Measurements from ENCODE around the gene MLX.

Gene MLX

GRCh38 chr17:42566883-42567573 is at the start of gene MLX:
TSS of gene MLX (plus strand) at chr17:42567100. CDS start at chr17:42567125, 25 bp downstream.
- Histone ChIP-seq H3K4me3 (ENCODE audit: low read depth in 1 of 2, low read length in 2 of 2) (peak within 1 kb of the TSS; percentile 81 to 93), H3K27me3 (ENCODE audit: control insufficient read depth in 1 of 2, insufficient read depth in 2 of 2, low read length in 2 of 2) (no peaks in the 10 kb centered on the region), H3K36me3 (ENCODE audit: control insufficient read depth in 1 of 2, insufficient read depth in 2 of 2, low read length in 2 of 2) (peaks cover 49 to 65% of the 10 kb centered on the region in 2 donors), H3K9me3 (ENCODE audit: control insufficient read depth in 1 of 2, low read length in 2 of 2) (no peaks in the 10 kb centered on the region), H3K9ac (ENCODE audit: low read depth in 1 of 2, low read length in 2 of 2) (peak within 1 kb of the TSS; percentile 85 to 86), H3K27ac (ENCODE audit: low read depth, low read length) (peak within 1 kb of the TSS; percentile 93), H3K4me1 (ENCODE audit: control insufficient read depth in 1 of 2, insufficient read depth in 2 of 2, low read length in 2 of 2) (peaks cover 38 to 55% of the 10 kb centered on the region in 2 donors)

GRCh38 chr17:42517516-42517915 is 49.4 kb upstream of the MLX start:
- no peaks in the 10 kb centered on the region for H3K27me3 ChIP-seq (ENCODE audit: control insufficient read depth in 1 of 2, insufficient read depth in 2 of 2, low read length in 2 of 2)
- no peak overlapping the region for H3K4me3 ChIP-seq (ENCODE audit: low read depth in 1 of 2, low read length in 2 of 2)
- peak overlapping the region in 1 of 2 donors; percentile 64 for H3K9ac ChIP-seq (ENCODE audit: low read depth in 1 of 2, low read length in 2 of 2)
- peaks cover 47 to 59% of the 10 kb centered on the region in 2 donors for H3K4me1 ChIP-seq (ENCODE audit: control insufficient read depth in 1 of 2, insufficient read depth in 2 of 2, low read length in 2 of 2)
- no peaks in the 10 kb centered on the region for H3K9me3 ChIP-seq (ENCODE audit: control insufficient read depth in 1 of 2, low read length in 2 of 2)
- peaks cover 13 to 28% of the 10 kb centered on the region in 2 donors for H3K36me3 ChIP-seq (ENCODE audit: control insufficient read depth in 1 of 2, insufficient read depth in 2 of 2, low read length in 2 of 2)
- peak overlapping the region; percentile 89 for H3K27ac ChIP-seq (ENCODE audit: low read depth, low read length)

- no peaks in the 10 kb centered on the region for H3K9me3 ChIP-seq (ENCODE audit: control insufficient read depth in 1 of 2, low read length in 2 of 2)
- peak overlapping the region; percentile 40 to 64 for H3K9ac ChIP-seq (ENCODE audit: low read depth in 1 of 2, low read length in 2 of 2)
Measured at GRCh38 chr17:42518046-42518754, 48.7 kb upstream of the MLX start.

GRCh38 chr17:42518755-42519545 is 48.0 kb upstream of the MLX start:
- Histone ChIP-seq H3K9me3 (ENCODE audit: control insufficient read depth in 1 of 2, low read length in 2 of 2) (no peaks in the 10 kb centered on the region), H3K27me3 (ENCODE audit: control insufficient read depth in 1 of 2, insufficient read depth in 2 of 2, low read length in 2 of 2) (no peaks in the 10 kb centered on the region), H3K9ac (ENCODE audit: low read depth in 1 of 2, low read length in 2 of 2) (peak overlapping the region; percentile 0 to 64), H3K4me3 (ENCODE audit: low read depth in 1 of 2, low read length in 2 of 2) (no peak overlapping the region), H3K36me3 (ENCODE audit: control insufficient read depth in 1 of 2, insufficient read depth in 2 of 2, low read length in 2 of 2) (peaks cover 13 to 22% of the 10 kb centered on the region in 2 donors), H3K4me1 (ENCODE audit: control insufficient read depth in 1 of 2, insufficient read depth in 2 of 2, low read length in 2 of 2) (peaks cover 45 to 60% of the 10 kb centered on the region in 2 donors), H3K27ac (ENCODE audit: low read depth, low read length) (peak overlapping the region; percentile 89)

More at GRCh38 chr17:42518046-42518754, 48.7 kb upstream of the MLX start:
- H3K4me1 ChIP-seq (ENCODE audit: control insufficient read depth in 1 of 2, insufficient read depth in 2 of 2, low read length in 2 of 2): peaks cover 45 to 66% of the 10 kb centered on the region in 2 donors
- H3K36me3 ChIP-seq (ENCODE audit: control insufficient read depth in 1 of 2, insufficient read depth in 2 of 2, low read length in 2 of 2): peaks cover 13 to 28% of the 10 kb centered on the region in 2 donors
- H3K4me3 ChIP-seq (ENCODE audit: low read depth in 1 of 2, low read length in 2 of 2): peak overlapping the region in 1 of 2 donors; percentile 11
- H3K27ac ChIP-seq (ENCODE audit: low read depth, low read length): peak overlapping the region; percentile 89
- H3K27me3 ChIP-seq (ENCODE audit: control insufficient read depth in 1 of 2, insufficient read depth in 2 of 2, low read length in 2 of 2): no peaks in the 10 kb centered on the region

GRCh38 chr17:42519546-42520491 is 47.1 kb upstream of the MLX start:
- peak overlapping the region; percentile 89 for H3K27ac ChIP-seq (ENCODE audit: low read depth, low read length)
- no peaks in the 10 kb centered on the region for H3K27me3 ChIP-seq (ENCODE audit: control insufficient read depth in 1 of 2, insufficient read depth in 2 of 2, low read length in 2 of 2)
- peak overlapping the region; percentile 1 to 64 for H3K9ac ChIP-seq (ENCODE audit: low read depth in 1 of 2, low read length in 2 of 2)
- no peaks in the 10 kb centered on the region for H3K9me3 ChIP-seq (ENCODE audit: control insufficient read depth in 1 of 2, low read length in 2 of 2)
- H3K4me3 ChIP-seq (ENCODE audit: low read depth in 1 of 2, low read length in 2 of 2): peak overlapping the region in 1 of 2 donors; percentile 17
- H3K36me3 ChIP-seq (ENCODE audit: control insufficient read depth in 1 of 2, insufficient read depth in 2 of 2, low read length in 2 of 2): peaks cover 7 to 13% of the 10 kb centered on the region in 2 donors
- H3K4me1 ChIP-seq (ENCODE audit: control insufficient read depth in 1 of 2, insufficient read depth in 2 of 2, low read length in 2 of 2): peaks cover 45 to 60% of the 10 kb centered on the region in 2 donors

GRCh38 chr17:42520540-42520951 is 46.4 kb upstream of the MLX start:
- no peak overlapping the region for H3K4me3 ChIP-seq (ENCODE audit: low read depth in 1 of 2, low read length in 2 of 2)
- H3K36me3 ChIP-seq (ENCODE audit: control insufficient read depth in 1 of 2, insufficient read depth in 2 of 2, low read length in 2 of 2): peaks cover 7 to 12% of the 10 kb centered on the region in 2 donors
- peak overlapping the region; percentile 89 for H3K27ac ChIP-seq (ENCODE audit: low read depth, low read length)
- peaks cover 45 to 60% of the 10 kb centered on the region in 2 donors for H3K4me1 ChIP-seq (ENCODE audit: control insufficient read depth in 1 of 2, insufficient read depth in 2 of 2, low read length in 2 of 2)
- H3K9ac ChIP-seq (ENCODE audit: low read depth in 1 of 2, low read length in 2 of 2): peak overlapping the region; percentile 1 to 19
- no peaks in the 10 kb centered on the region for H3K9me3 ChIP-seq (ENCODE audit: control insufficient read depth in 1 of 2, low read length in 2 of 2)
- no peaks in the 10 kb centered on the region for H3K27me3 ChIP-seq (ENCODE audit: control insufficient read depth in 1 of 2, insufficient read depth in 2 of 2, low read length in 2 of 2)

GRCh38 chr17:42521036-42521435 is 45.9 kb upstream of the MLX start:
- H3K4me1 ChIP-seq (ENCODE audit: control insufficient read depth in 1 of 2, insufficient read depth in 2 of 2, low read length in 2 of 2): peaks cover 45 to 60% of the 10 kb centered on the region in 2 donors
- no peaks in the 10 kb centered on the region for H3K9me3 ChIP-seq (ENCODE audit: control insufficient read depth in 1 of 2, low read length in 2 of 2)
- no peaks in the 10 kb centered on the region for H3K27me3 ChIP-seq (ENCODE audit: control insufficient read depth in 1 of 2, insufficient read depth in 2 of 2, low read length in 2 of 2)
- peak overlapping the region; percentile 82 for H3K27ac ChIP-seq (ENCODE audit: low read depth, low read length)
- H3K9ac ChIP-seq (ENCODE audit: low read depth in 1 of 2, low read length in 2 of 2): peak overlapping the region; percentile 1 to 19
- no peak overlapping the region for H3K4me3 ChIP-seq (ENCODE audit: low read depth in 1 of 2, low read length in 2 of 2)
- H3K36me3 ChIP-seq (ENCODE audit: control insufficient read depth in 1 of 2, insufficient read depth in 2 of 2, low read length in 2 of 2): peaks cover 7 to 12% of the 10 kb centered on the region in 2 donors

GRCh38 chr17:42521666-42522262 is 45.1 kb upstream of the MLX start:
- H3K9ac ChIP-seq (ENCODE audit: low read depth in 1 of 2, low read length in 2 of 2): no peak overlapping the region
- peak overlapping the region; percentile 82 for H3K27ac ChIP-seq (ENCODE audit: low read depth, low read length)
- peaks cover 7 to 12% of the 10 kb centered on the region in 2 donors for H3K36me3 ChIP-seq (ENCODE audit: control insufficient read depth in 1 of 2, insufficient read depth in 2 of 2, low read length in 2 of 2)
- H3K4me1 ChIP-seq (ENCODE audit: control insufficient read depth in 1 of 2, insufficient read depth in 2 of 2, low read length in 2 of 2): peaks cover 45 to 60% of the 10 kb centered on the region in 2 donors
- H3K27me3 ChIP-seq (ENCODE audit: control insufficient read depth in 1 of 2, insufficient read depth in 2 of 2, low read length in 2 of 2): no peaks in the 10 kb centered on the region
- H3K9me3 ChIP-seq (ENCODE audit: control insufficient read depth in 1 of 2, low read length in 2 of 2): no peaks in the 10 kb centered on the region
- no peak overlapping the region for H3K4me3 ChIP-seq (ENCODE audit: low read depth in 1 of 2, low read length in 2 of 2)
